ENCODE results near the gene SGCA.

- no peak for TF ChIP-seq CTCF (IDR thresholded peaks at IDR 0.05)
- TF ChIP-seq POLR2A (IDR thresholded peaks at IDR 0.05), result no peak
- TF ChIP-seq EP300 (IDR thresholded peaks at IDR 0.05), result no peak
Measured at GRCh38 chr17:50141745-50142110, 24.1 kb upstream of the SGCA start.

Data from tibial nerve (tissue), 4 donors.